Fibroblast of gingiva (primary cell): ENCODE results near the gene SCYL2.
"Not testable (repeated sequence)": the region's sequence is repeated elsewhere in the genome, so short reads cannot be mapped to it uniquely, and the experiment has no call there.

Experiments used
- DNase-seq: peaks from one replicate; pipeline ENCODE4 v3.0.0-alpha.2; 2011; ENCODE audit warnings: low read depth

The SCYL2 gene

GRCh38 chr12:100324498-100324897 lies 57.5 kb downstream of the SCYL2 start:
- DNase-seq: no peak

- no peak for DNase-seq
These were observed 59.2 kb downstream of the SCYL2 start for GRCh38 chr12:100326208-100326607.

- no peak for DNase-seq
These were observed 62.8 kb downstream of the SCYL2 start for GRCh38 chr12:100329800-100330199.

GRCh38 chr12:100331871-100332270 lies 64.9 kb downstream of the SCYL2 start:
- no peak for DNase-seq

- no peak for DNase-seq
These were observed 65.9 kb downstream of the SCYL2 start for GRCh38 chr12:100332852-100333251.

GRCh38 chr12:100337299-100337698 lies 70.3 kb downstream of the SCYL2 start:
- no peak for DNase-seq

- no peak for DNase-seq
These were observed 70.8 kb downstream of the SCYL2 start for GRCh38 chr12:100337727-100338126.

GRCh38 chr12:100339071-100339470 lies 72.1 kb downstream of the SCYL2 start:
- DNase-seq: no peak

GRCh38 chr12:100342897-100343296 lies 75.9 kb downstream of the SCYL2 start:
- not testable (repeated sequence) for DNase-seq

- DNase-seq: not testable (repeated sequence)
These were observed 77.4 kb downstream of the SCYL2 start for GRCh38 chr12:100344351-100344750.

GRCh38 chr12:100345020-100345767 lies 78.2 kb downstream of the SCYL2 start:
- DNase-seq: no peak

- DNase-seq: no peak
These were observed 79.7 kb downstream of the SCYL2 start for GRCh38 chr12:100346660-100347059.

- DNase-seq: no peak
These were observed 81.9 kb downstream of the SCYL2 start for GRCh38 chr12:100348657-100349454.

- no peak for DNase-seq
These were observed 89.8 kb downstream of the SCYL2 start, which contains the start of gene SLC17A8 for GRCh38 chr12:100356644-100357223. Gene SLC17A8 (plus strand): TSS chr12:100357074. CDS start chr12:100357392, 318 bp downstream.

GRCh38 chr12:100359248-100359647 lies 92.3 kb downstream of the SCYL2 start:
- no peak for DNase-seq

GRCh38 chr12:100359822-100360221 lies 92.8 kb downstream of the SCYL2 start:
- DNase-seq: no peak

GRCh38 chr12:100360450-100360849 lies 93.5 kb downstream of the SCYL2 start:
- no peak for DNase-seq

GRCh38 chr12:100364324-100364723 lies 97.3 kb downstream of the SCYL2 start:
- no peak for DNase-seq

- DNase-seq: no peak
These were observed 98.4 kb downstream of the SCYL2 start for GRCh38 chr12:100365411-100365810.

GRCh38 chr12:100368066-100368465 lies 101.1 kb downstream of the SCYL2 start:
- DNase-seq: no peak

- no peak for DNase-seq
These were observed 104.2 kb downstream of the SCYL2 start for GRCh38 chr12:100371146-100371545.

- DNase-seq: no peak
These were observed 106.1 kb downstream of the SCYL2 start for GRCh38 chr12:100372853-100373640.
